Endothelial cell of umbilical vein (primary cell): ENCODE results near the gene CCNB1. TPM values are rescaled to one million over a fixed set of nuclear protein-coding genes. Genes with fewer than 3 reads are reported as not detected.

Experiments
- BruUV-seq: library from RNA; stranded (reverse); fragments of 400-500 nt; replicated peaks from 2 replicates; lab custom pipeline; 2021; lab: Mats Ljungman, UMichigan
- CTCF ChIA-PET: fragments of 300-600, 350-600 bp; sonication (Branson Sonifier 250); formaldehyde crosslinking; loops from one replicate; lab custom pipeline; 2021; ENCODE audit warnings: antibody characterized with exemption, inconsistent platforms; lab: Charles Lee
- POLR2A ChIA-PET: fragments of 300-600, 350-600 bp; sonication (Branson Sonifier 250); formaldehyde crosslinking; loops from one replicate; lab custom pipeline; 2021; ENCODE audit warnings: antibody characterized with exemption, inconsistent platforms; lab: Charles Lee
- DNase-seq: peaks from one replicate; pipeline ENCODE4 v3.0.0-alpha.2; 2011; ENCODE audit warnings: low read depth, low spot score
- FAIRE-seq: peaks from 2 replicates; lab custom pipeline; 2011; peaks lifted over from hg19 to GRCh38; lab: Jason Lieb, UNC
- H2AFZ ChIP-seq: 2 replicates; pipeline ENCODE4 v1.6.0; 2012; ENCODE audit warnings: low read depth, low read length, control low read depth, inconsistent platforms
- H3K27ac ChIP-seq: 2 replicates; pipeline ENCODE4 v1.5.1; 2011; ENCODE audit warnings: low read depth, mild to moderate bottlenecking, control low read depth, low read length, moderate library complexity; ENCODE audit not compliant: insufficient read depth
- H3K27me3 ChIP-seq, 2 experiments: 2 replicates each; pipeline versions ENCODE4 v1.6.0 to v1.6.1; 2011; ENCODE audit warnings: low read length in 2 of 2, mixed read lengths in 1 of 2; ENCODE audit not compliant: control insufficient read depth in 2 of 2, insufficient read depth in 2 of 2
- H3K36me3 ChIP-seq, 2 experiments: 2 replicates in 1 of 2; 3 replicates in 1 of 2; pipeline ENCODE4 v1.5.1; 2011; ENCODE audit warnings: low read length in 2 of 2, mild to moderate bottlenecking in 1 of 2, moderate library complexity in 1 of 2; ENCODE audit not compliant: control insufficient read depth in 2 of 2, insufficient read depth in 2 of 2; ENCODE audit errors: extremely low read depth in 1 of 2
- H3K4me1 ChIP-seq: 3 replicates; pipeline ENCODE4 v1.5.1; 2011; ENCODE audit warnings: mild to moderate bottlenecking, low read length; ENCODE audit not compliant: control insufficient read depth, insufficient read depth; ENCODE audit errors: extremely low read depth
- H3K4me2 ChIP-seq: 2 replicates; pipeline ENCODE4 v1.6.1; 2011; ENCODE audit warnings: low read length, control low read depth, mixed read lengths; ENCODE audit not compliant: insufficient read depth
- H3K4me3 ChIP-seq, 3 experiments: fragments of 200-600 bp in 1 of 3; sonication (generic), shearing (Covaris generic) in 1 of 3; replicated peaks in 1 of 3; 2 replicates each; pipeline ENCODE4 v1.5.1; 2011 to 2016; ENCODE audit warnings: control low read depth in 3 of 3, low read length in 3 of 3, mild to moderate bottlenecking in 2 of 3, inconsistent platforms in 1 of 3, low read depth in 1 of 3, moderate library complexity in 1 of 3; ENCODE audit not compliant: insufficient read depth in 1 of 3
- H3K79me2 ChIP-seq: 2 replicates; pipeline ENCODE4 v1.6.0; 2012; ENCODE audit warnings: low read length, inconsistent platforms; ENCODE audit not compliant: control insufficient read depth, insufficient read depth
- H3K9ac ChIP-seq: replicated peaks from 2 replicates; pipeline ENCODE3; 2011; ENCODE audit warnings: low read length, control low read depth; ENCODE audit not compliant: insufficient read depth; ENCODE audit errors: extremely low read depth
- H3K9me1 ChIP-seq: replicated peaks from 3 replicates; pipeline ENCODE4 v1.6.0; 2011; ENCODE audit warnings: mild to moderate bottlenecking, low read length; ENCODE audit not compliant: control insufficient read depth, insufficient read depth; ENCODE audit errors: extremely low read depth
- H3K9me3 ChIP-seq: replicated peaks from 2 replicates; pipeline ENCODE4 v1.5.1; 2012; ENCODE audit warnings: low read length, inconsistent platforms; ENCODE audit not compliant: control insufficient read depth, insufficient read depth
- H4K20me1 ChIP-seq: replicated peaks from 2 replicates; pipeline ENCODE3; 2011; ENCODE audit warnings: mild to moderate bottlenecking, low read length; ENCODE audit not compliant: control insufficient read depth, insufficient read depth; ENCODE audit errors: extremely low read depth
- CTCF ChIP-seq, 2 donors: IDR thresholded peaks; 1 replicate in 1 of 2; 2 replicates in 1 of 2; pipeline ENCODE4 v1.5.1; 2011; ENCODE audit warnings: low read length in 2 of 2, mild to moderate bottlenecking in 2 of 2, moderate library complexity in 2 of 2, control low read depth in 1 of 2, inconsistent platforms in 1 of 2, low read depth in 1 of 2; ENCODE audit not compliant: insufficient read depth in 1 of 2; ENCODE audit errors: extremely low read depth in 1 of 2
- EZH2 ChIP-seq: IDR thresholded peaks from 2 replicates; pipeline ENCODE4 v1.6.1; 2012; ENCODE audit warnings: borderline replicate concordance, low read depth, mild to moderate bottlenecking, moderate library complexity, low read length, inconsistent platforms; ENCODE audit not compliant: severe bottlenecking
- FOS ChIP-seq: IDR thresholded peaks from 2 replicates; pipeline ENCODE4 v1.6.1; 2011; ENCODE audit warnings: mild to moderate bottlenecking, low read length, moderate library complexity, borderline replicate concordance; ENCODE audit not compliant: insufficient read depth
- GATA2 ChIP-seq: IDR thresholded peaks from 2 replicates; pipeline ENCODE4 v1.7.0; 2011; ENCODE audit warnings: low read depth, mild to moderate bottlenecking, moderate library complexity, mixed read lengths, low read length; ENCODE audit not compliant: insufficient read length, insufficient read depth
- JUN ChIP-seq: IDR thresholded peaks from 2 replicates; pipeline ENCODE4 v1.6.1; 2011; ENCODE audit warnings: borderline replicate concordance, low read depth; ENCODE audit not compliant: insufficient read length, insufficient read depth
- MAX ChIP-seq: IDR thresholded peaks from 2 replicates; pipeline ENCODE4 v1.6.1; 2011; ENCODE audit not compliant: insufficient read depth, insufficient read length
- MYC ChIP-seq: IDR thresholded peaks from one replicate; pipeline ENCODE4 v1.6.1; 2011; ENCODE audit warnings: mild to moderate bottlenecking, low read depth, low read length
- POLR2A ChIP-seq: IDR thresholded peaks from 2 replicates; pipeline ENCODE4 v1.6.1; 2012; ENCODE audit warnings: low read depth, mild to moderate bottlenecking, control low read depth, low read length
- POLR2AphosphoS5 ChIP-seq: IDR thresholded peaks from 2 replicates; pipeline ENCODE4 v1.6.1; 2012; ENCODE audit warnings: low read depth, mild to moderate bottlenecking, control low read depth, low read length, moderate library complexity; ENCODE audit not compliant: insufficient read depth
- dilution Hi-C: fragments of 300-500 bp; cut with MboI; formaldehyde crosslinking; loops from one replicate; pipeline ENCODE4 v1.15.0; 2019; ENCODE audit warnings: low sequenced_read_pairs; ENCODE audit not compliant: extremely low pct_ligation_motif_present
- intact Hi-C: fragments of 100-400 bp; cut with micrococcal nuclease; formaldehyde crosslinking; loops from one replicate; pipeline ENCODE4 v1.10.0; 2022
- polyA plus RNA-seq, 4 experiments: library from polyadenylated mRNA; depleted of rRNA in 3 of 4; stranded (reverse) in 3 of 4; unstranded in 1 of 4; fragments of >200 nt; gene quantifications; 2 replicates each; pipeline versions ENCODE4 v1.2.1 to v1.2.3, GENCODE V29; 2011 to 2012; ENCODE audit warnings: missing spikeins in 1 of 4
- total RNA-seq: library from RNA; stranded (reverse); gene quantifications from 2 replicates; pipeline ENCODE4 v1.2.3, GENCODE V29; 2021

CCNB1 gene
- total and polyA plus RNA-seq, 2 donors (not counting 3 experiments of a cell fraction or from before 2014, with no cell fraction given) = 72.2 to 211 TPM

GRCh38 chr5:69167929-69168328 is 979 bp downstream of the CCNB1 start:
- Histone ChIP-seq H3K27ac (peak overlapping the region; percentile 42), H4K20me1 (no peaks in the 10 kb centered on the region), H3K9me3 (no peaks in the 10 kb centered on the region), H3K79me2 (peaks cover 47% of the 10 kb centered on the region), H3K27me3 (no peaks in the 10 kb centered on the region), H3K9me1 (no peaks in the 10 kb centered on the region), H3K4me1 (peaks cover 16% of the 10 kb centered on the region), H3K4me2 (peak overlapping the region; percentile 89), H3K4me3 (peak overlapping the region; percentile 87 to 97 (median 88)), H3K9ac (peak overlapping the region; percentile 82), H2AFZ (peak overlapping the region; percentile 87), H3K36me3 (peaks cover 0 to 3% of the 10 kb centered on the region in 2 experiments)
- intact Hi-C loops = loop anchor here (1.0 to 10.0 kb wide), 5 partner anchors 21 to 247 kb away; partner anchors contain the start of genes AK6, CCDC125, CDK7 and CENPH
- dilution Hi-C loops = no loop called here
- ChIA-PET CTCF (interaction anchor here (3.7 kb wide), 1 partner anchor 167 kb away, joined by 14 read pairs; no protein-coding TSS in a partner anchor), POLR2A (no interaction called here)
- FAIRE-seq = peak; percentile 24
- no peak for TF ChIP-seq POLR2A
- BruUV-seq = TSS peak; percentile 29
- DNase-seq = peak; percentile 19

- Histone ChIP-seq H3K27me3 (no peaks in the 10 kb centered on the region), H3K9me3 (no peaks in the 10 kb centered on the region), H3K79me2 (peaks cover 52% of the 10 kb centered on the region), H3K4me2 (no peak overlapping the region), H3K27ac (no peak overlapping the region), H4K20me1 (no peaks in the 10 kb centered on the region), H3K4me1 (peaks cover 16% of the 10 kb centered on the region), H3K4me3 (no peak overlapping the region), H3K9ac (no peak overlapping the region), H3K9me1 (no peaks in the 10 kb centered on the region), H3K36me3 (peaks cover 4 to 14% of the 10 kb centered on the region in 2 experiments), H2AFZ (no peak overlapping the region)
- TF ChIP-seq FOS = no peak
- TF ChIP-seq JUN = no peak
- TF ChIP-seq GATA2 = no peak
- TF ChIP-seq POLR2AphosphoS5 = no peak
- TF ChIP-seq EZH2 = no peak
- no peak for TF ChIP-seq MAX
- TF ChIP-seq POLR2A = no peak
- TF ChIP-seq CTCF (IDR thresholded peaks at IDR 0.05; ENCODE audit: extremely low read depth in 1 of 2, insufficient read depth in 1 of 2, low read depth in 1 of 2, low read length in 2 of 2) = no peak
- TF ChIP-seq MYC = no peak
- CTCF ChIA-PET = interaction anchor here (1.3 kb wide), 1 partner anchor 58 kb away, joined by 4 read pairs; no protein-coding TSS in a partner anchor
- no TSS peak for BruUV-seq
- DNase-seq = no peak
- no peak for FAIRE-seq
- dilution Hi-C loops = no loop called here
- POLR2A ChIA-PET = no interaction called here
- intact Hi-C loops = no loop called here
These were observed 3.5 kb downstream of the CCNB1 start for GRCh38 chr5:69170495-69170894.
